ENCODE measurements around the gene LSS.

- TF ChIP-seq ATF3 (CRISPR knock-in tag; conservative IDR thresholded peaks at IDR 0.05) (no peak), CTCF (IDR thresholded peaks at IDR 0.05) (no peak), ZNF396 (CRISPR knock-in tag; IDR thresholded peaks at IDR 0.05; ENCODE audit: borderline replicate concordance) (no peak), HMGXB4 (CRISPR knock-in tag; IDR thresholded peaks at IDR 0.05) (no peak), ELF4 (CRISPR knock-in tag; IDR thresholded peaks at IDR 0.05; ENCODE audit: low read depth) (no peak), CREB1 (CRISPR knock-in tag; IDR thresholded peaks at IDR 0.05) (no peak), SMAD4 (CRISPR knock-in tag; IDR thresholded peaks at IDR 0.05) (no peak), MAX (CRISPR knock-in tag; IDR thresholded peaks at IDR 0.05) (no peak), ZNF281 (CRISPR knock-in tag; IDR thresholded peaks at IDR 0.05) (no peak), ZNF232 (CRISPR knock-in tag; IDR thresholded peaks at IDR 0.05) (no peak), JUN (CRISPR knock-in tag; IDR thresholded peaks at IDR 0.05) (no peak), CREM (CRISPR knock-in tag; IDR thresholded peaks at IDR 0.05) (no peak), ETV6 (CRISPR knock-in tag; IDR thresholded peaks at IDR 0.05) (no peak)
Observed at GRCh38 chr21:46159390-46159789, 69.2 kb downstream of the LSS start.

All from WTC11 (cell line).